CD4-positive, alpha-beta T cell (primary cell): ENCODE measurements around the gene CCKAR. TPM values are rescaled to one million over a fixed set of nuclear protein-coding genes. Genes with fewer than 3 reads are reported as not detected.

Experiments used
- ATAC-seq: fragments of 200-7000 bp; cut with Tn5 transposase; one replicate; pipeline ENCODE4 v1.10.0; 2022; ENCODE audit warnings: mild to moderate bottlenecking; ENCODE audit not compliant: poor library complexity
- CTCF ChIA-PET: fragments of 350-600 bp; sonication (Branson Sonifier 250); formaldehyde crosslinking; loops from one replicate; lab custom pipeline; 2021; ENCODE audit warnings: antibody characterized with exemption, inconsistent platforms; lab: Charles Lee
- POLR2A ChIA-PET: fragments of 350-600 bp; sonication (Branson Sonifier 250); formaldehyde crosslinking; loops from one replicate; lab custom pipeline; 2021; ENCODE audit warnings: antibody characterized with exemption, inconsistent platforms; lab: Charles Lee
- DNase-seq, 14 experiments: peaks; one replicate each; pipeline ENCODE4 v3.0.0-alpha.2; 2013 to 2020; ENCODE audit warnings: mixed read lengths in 2 of 14
- H3K27ac ChIP-seq, 2 donors: one replicate each; pipeline versions ENCODE4 v1.5.1 to v1.7.0; 2013; ENCODE audit warnings: low read length in 2 of 2, low read depth in 1 of 2, mild to moderate bottlenecking in 1 of 2
- H3K27me3 ChIP-seq, 2 experiments: 1 replicate in 1 of 2; 2 replicates in 1 of 2; pipeline versions ENCODE4 v1.6.1 to v1.7.0; 2013; ENCODE audit warnings: low read length in 2 of 2, control low read depth in 1 of 2, mild to moderate bottlenecking in 1 of 2, moderate library complexity in 1 of 2; ENCODE audit not compliant: insufficient read depth in 2 of 2, control insufficient read depth in 1 of 2
- H3K36me3 ChIP-seq: one replicate; pipeline ENCODE4 v1.6.1; 2013; ENCODE audit warnings: low read length, control low read depth; ENCODE audit not compliant: insufficient read depth
- H3K4me1 ChIP-seq: one replicate; pipeline ENCODE4 v1.6.1; 2013; ENCODE audit warnings: low read length, control low read depth; ENCODE audit not compliant: insufficient read depth
- H3K4me3 ChIP-seq: one replicate; pipeline ENCODE4 v1.5.1; 2013; ENCODE audit warnings: mild to moderate bottlenecking, low read length, moderate library complexity
- H3K9me3 ChIP-seq, 2 experiments: 1 replicate in 1 of 2; 2 replicates in 1 of 2; pipeline versions ENCODE4 v1.6.1 to v1.7.0; 2013; ENCODE audit warnings: low read length in 2 of 2, mild to moderate bottlenecking in 2 of 2, control low read depth in 1 of 2, moderate library complexity in 1 of 2; ENCODE audit not compliant: control insufficient read depth in 1 of 2, insufficient read depth in 1 of 2
- H3K27ac Mint-ChIP-seq: one replicate; pipeline ENCODE4 v1.8.0; 2020; ENCODE audit warnings: mixed read lengths
- H3K27me3 Mint-ChIP-seq: one replicate; pipeline ENCODE4 v1.8.0; 2021; ENCODE audit warnings: mixed read lengths
- H3K36me3 Mint-ChIP-seq: one replicate; pipeline ENCODE4 v1.8.0; 2021; ENCODE audit warnings: low read depth, mixed read lengths
- H3K4me1 Mint-ChIP-seq: one replicate; pipeline ENCODE4 v1.8.0; 2021; ENCODE audit warnings: low read depth, mixed read lengths
- H3K4me3 Mint-ChIP-seq: one replicate; pipeline ENCODE4 v1.8.0; 2020; ENCODE audit warnings: mild to moderate bottlenecking, mixed read lengths
- H3K9me3 Mint-ChIP-seq: one replicate; pipeline ENCODE4 v1.8.0; 2020; ENCODE audit warnings: mixed read lengths
- CTCF ChIP-seq: fragments of 200-600 bp; IDR thresholded peaks from one replicate; pipeline ENCODE4 v1.8.0; 2022; ENCODE audit warnings: antibody characterized with exemption, mild to moderate bottlenecking
- intact Hi-C, 2 experiments: fragments of 100-400 bp; cut with DNase I in 1 of 2; cut with micrococcal nuclease in 1 of 2; formaldehyde crosslinking; loops; one replicate each; pipeline versions ENCODE4 v1.15.1 to v1.9.0; 2023 to 2025; cut with DNase I, micrococcal nuclease
- total RNA-seq, 174 experiments: library from RNA in 2 of 174; stranded (reverse) in 2 of 174; gene quantifications; one replicate each; pipeline ENCODE4 v1.2.3 and lab custom pipeline; 2021 to 2026

CCKAR gene
- total RNA-seq, 2 experiments from 2014 or later = not detected

DNA sequence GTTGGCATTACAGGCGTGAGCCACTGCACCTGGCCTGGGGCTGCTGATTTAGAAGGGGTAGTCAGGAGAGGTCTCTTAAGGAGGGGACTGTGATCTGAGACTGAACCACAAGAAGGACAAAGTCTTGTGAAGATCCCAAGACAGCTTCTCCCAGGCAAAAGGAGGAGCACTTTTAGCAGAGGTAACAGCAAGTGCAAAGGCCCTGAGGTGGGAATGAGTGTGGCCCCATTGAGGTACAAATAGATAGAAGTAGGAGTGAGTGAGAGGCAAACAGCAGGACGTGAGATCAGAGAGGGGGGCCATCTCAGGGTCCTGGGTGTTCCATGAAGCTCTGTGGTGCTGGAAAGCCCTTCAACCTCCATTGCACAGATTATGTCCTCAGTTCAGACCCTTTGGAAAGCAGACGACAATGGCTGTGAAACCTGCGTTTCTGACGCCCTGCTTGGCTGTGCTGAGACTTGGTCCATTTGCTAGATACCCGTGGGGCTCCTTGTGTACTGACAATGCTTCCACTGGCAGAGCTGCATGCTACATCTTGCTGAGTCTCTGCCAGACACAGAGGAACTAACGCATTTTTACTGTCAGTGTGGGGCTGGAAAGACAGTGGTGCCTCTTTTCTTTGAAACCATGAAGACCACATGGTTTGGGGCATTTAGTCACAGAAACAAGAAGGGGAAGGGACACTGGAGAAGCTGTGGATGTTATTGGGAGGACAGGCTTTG lies 1.3 kb upstream of the CCKAR start:
- no peak for TF ChIP-seq CTCF
- CTCF ChIA-PET = no interaction called here
- peaks cover 0 to 11% of the 10 kb centered on the region in 2 experiments for H3K27me3 ChIP-seq
- H3K9me3 ChIP-seq = peaks cover 0 to 4% of the 10 kb centered on the region in 2 experiments
- POLR2A ChIA-PET = no interaction called here
- no peaks in the 10 kb centered on the region for H3K4me1 ChIP-seq
- no peak overlapping the region for H3K4me3 ChIP-seq
- Mint-ChIP-seq H3K4me1 (no peaks in the 10 kb centered on the region), H3K4me3 (no peak overlapping the region), H3K9me3 (no peaks in the 10 kb centered on the region), H3K36me3 (no peaks in the 10 kb centered on the region), H3K27me3 (peaks cover 48% of the 10 kb centered on the region), H3K27ac (no peak overlapping the region)
- intact Hi-C loops = no loop called here
- ATAC-seq (no peak), DNase-seq (no peak)
- no peaks in the 10 kb centered on the region for H3K36me3 ChIP-seq
- no peak overlapping the region for H3K27ac ChIP-seq

DNA sequence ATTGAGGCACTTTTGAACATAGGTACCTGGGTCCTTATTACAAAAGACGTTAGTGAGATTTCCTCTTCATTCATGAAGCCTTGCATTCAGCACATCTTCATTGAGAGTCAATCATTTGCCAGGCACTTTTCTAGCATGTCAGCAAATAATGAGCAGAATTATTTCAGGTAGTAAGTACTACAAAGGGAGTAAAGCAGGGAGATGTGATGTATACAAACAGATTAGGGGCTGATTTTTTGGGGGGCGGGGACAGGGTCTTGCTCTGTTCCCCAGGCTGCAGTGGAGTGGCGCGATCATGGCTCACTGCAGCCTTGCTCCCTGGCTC lies 638 bp upstream of the CCKAR start:
- intact Hi-C loops = no loop called here
- Mint-ChIP-seq H3K27me3 (peaks cover 42% of the 10 kb centered on the region), H3K4me3 (no peak overlapping the region), H3K27ac (no peak overlapping the region), H3K4me1 (no peaks in the 10 kb centered on the region), H3K9me3 (no peaks in the 10 kb centered on the region), H3K36me3 (no peaks in the 10 kb centered on the region)
- Histone ChIP-seq H3K4me1 (no peaks in the 10 kb centered on the region), H3K27ac (no peak overlapping the region), H3K27me3 (peaks cover 0 to 11% of the 10 kb centered on the region in 2 experiments), H3K9me3 (peaks cover 0 to 4% of the 10 kb centered on the region in 2 experiments), H3K36me3 (no peaks in the 10 kb centered on the region), H3K4me3 (no peak overlapping the region)
- DNase-seq (no peak), ATAC-seq (no peak)
- ChIA-PET CTCF (no interaction called here), POLR2A (no interaction called here)
- no peak for TF ChIP-seq CTCF

- POLR2A ChIA-PET = no interaction called here
- H3K4me3 Mint-ChIP-seq = no peak overlapping the region
- no peaks in the 10 kb centered on the region for H3K4me1 Mint-ChIP-seq
Measured at GRCh38 chr4:26489101-26489985, 941 bp downstream of the CCKAR start.

More at GRCh38 chr4:26489101-26489985, 941 bp downstream of the CCKAR start:
- TF ChIP-seq CTCF = no peak
- no peaks in the 10 kb centered on the region for H3K36me3 Mint-ChIP-seq
- H3K27ac Mint-ChIP-seq = no peak overlapping the region
- Histone ChIP-seq H3K27ac (no peak overlapping the region), H3K4me3 (no peak overlapping the region), H3K9me3 (peaks cover 0 to 4% of the 10 kb centered on the region in 2 experiments), H3K4me1 (no peaks in the 10 kb centered on the region), H3K27me3 (peaks cover 0 to 9% of the 10 kb centered on the region in 2 experiments), H3K36me3 (no peaks in the 10 kb centered on the region)
- DNase-seq (no peak), ATAC-seq (no peak)
- H3K27me3 Mint-ChIP-seq = peaks cover 31% of the 10 kb centered on the region
- intact Hi-C loops = no loop called here
- CTCF ChIA-PET = no interaction called here
- H3K9me3 Mint-ChIP-seq = no peaks in the 10 kb centered on the region
